Epithelial cell of esophagus (primary cell): ENCODE measurements around the gene KRTAP19-6.

Source experiments
- DNase-seq: peaks from one replicate; pipeline ENCODE4 v3.0.0; 2010; ENCODE audit warnings: low read depth
- H3K4me3 ChIP-seq: 2 replicates; pipeline ENCODE4 v1.5.1; 2011; ENCODE audit warnings: mild to moderate bottlenecking, low read length, control low read depth
- CTCF ChIP-seq: IDR thresholded peaks from 2 replicates; pipeline ENCODE4 v1.5.1; 2011; ENCODE audit warnings: low read depth, mild to moderate bottlenecking, low read length, control low read depth, inconsistent platforms; ENCODE audit not compliant: insufficient read depth; ENCODE audit errors: missing control alignments

KRTAP19-6 gene

GRCh38 chr21:30563630-30564029 is 22.0 kb upstream of the KRTAP19-6 start:
- no peak for TF ChIP-seq CTCF
- no peak for DNase-seq
- no peak overlapping the region for H3K4me3 ChIP-seq

- no peak for TF ChIP-seq CTCF
- no peak overlapping the region for H3K4me3 ChIP-seq
- DNase-seq = no peak
Observed at GRCh38 chr21:30563072-30563471, 21.4 kb upstream of the KRTAP19-6 start.

- no peak for DNase-seq
- no peak overlapping the region for H3K4me3 ChIP-seq
- TF ChIP-seq CTCF = no peak
Observed at GRCh38 chr21:30561957-30562356, 20.3 kb upstream of the KRTAP19-6 start.

- no peak within 1 kb of the TSS for H3K4me3 ChIP-seq
- no peak for TF ChIP-seq CTCF
- DNase-seq = peak; percentile 6
Observed at GRCh38 chr21:30561264-30561895, 19.7 kb upstream of the KRTAP19-6 start, which contains the start of gene KRTAP19-7. TSS of gene KRTAP19-7 (minus strand) at chr21:30561314. CDS start at chr21:30561289, 25 bp downstream.

- TF ChIP-seq CTCF = no peak
- H3K4me3 ChIP-seq = no peak overlapping the region
- DNase-seq = no peak
Observed at GRCh38 chr21:30555095-30555494, 13.4 kb upstream of the KRTAP19-6 start.

GRCh38 chr21:30552782-30553181 is 11.1 kb upstream of the KRTAP19-6 start:
- no peak for DNase-seq
- H3K4me3 ChIP-seq = no peak overlapping the region
- no peak for TF ChIP-seq CTCF

- no peak overlapping the region for H3K4me3 ChIP-seq
- DNase-seq = peak; percentile 8
- TF ChIP-seq CTCF = no peak
Observed at GRCh38 chr21:30518876-30519275, 22.8 kb downstream of the KRTAP19-6 start.
